ENCODE measurements around the gene CABS1.

DNA sequence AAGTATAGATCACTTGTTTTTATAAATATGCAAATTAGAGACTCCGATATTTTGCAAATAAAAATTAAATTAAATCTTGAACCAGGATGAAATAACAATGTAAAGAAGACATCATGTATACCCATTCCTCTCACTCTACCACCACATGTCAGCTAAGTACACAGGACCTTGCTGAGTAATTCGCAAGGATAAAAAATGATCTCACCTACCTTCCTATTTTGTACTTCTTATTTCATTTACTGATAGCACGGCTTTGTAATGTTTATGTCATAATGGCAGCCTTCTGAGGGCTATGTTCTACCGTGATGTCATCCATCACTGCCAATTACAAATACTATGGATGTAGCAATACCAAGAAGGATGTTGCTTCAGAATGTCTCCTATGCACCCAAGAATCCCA lies 37.2 kb downstream of the CABS1 start:
- TF ChIP-seq, protein P1, sequence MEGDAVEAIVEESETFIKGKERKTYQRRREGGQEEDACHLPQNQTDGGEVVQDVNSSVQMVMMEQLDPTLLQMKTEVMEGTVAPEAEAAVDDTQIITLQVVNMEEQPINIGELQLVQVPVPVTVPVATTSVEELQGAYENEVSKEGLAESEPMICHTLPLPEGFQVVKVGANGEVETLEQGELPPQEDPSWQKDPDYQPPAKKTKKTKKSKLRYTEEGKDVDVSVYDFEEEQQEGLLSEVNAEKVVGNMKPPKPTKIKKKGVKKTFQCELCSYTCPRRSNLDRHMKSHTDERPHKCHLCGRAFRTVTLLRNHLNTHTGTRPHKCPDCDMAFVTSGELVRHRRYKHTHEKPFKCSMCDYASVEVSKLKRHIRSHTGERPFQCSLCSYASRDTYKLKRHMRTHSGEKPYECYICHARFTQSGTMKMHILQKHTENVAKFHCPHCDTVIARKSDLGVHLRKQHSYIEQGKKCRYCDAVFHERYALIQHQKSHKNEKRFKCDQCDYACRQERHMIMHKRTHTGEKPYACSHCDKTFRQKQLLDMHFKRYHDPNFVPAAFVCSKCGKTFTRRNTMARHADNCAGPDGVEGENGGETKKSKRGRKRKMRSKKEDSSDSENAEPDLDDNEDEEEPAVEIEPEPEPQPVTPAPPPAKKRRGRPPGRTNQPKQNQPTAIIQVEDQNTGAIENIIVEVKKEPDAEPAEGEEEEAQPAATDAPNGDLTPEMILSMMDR (IDR thresholded peaks at IDR 0.05), result no peak
- TF ChIP-seq RCOR1 (IDR thresholded peaks at IDR 0.05; ENCODE audit: low read length) (no peak), GATA2 (CRISPR knock-in tag; IDR thresholded peaks at IDR 0.05) (no peak)
